Smooth muscle cell (in vitro differentiated cells): ENCODE measurements around the gene CYP11A1. TPM values are rescaled to one million over a fixed set of nuclear protein-coding genes. Genes with fewer than 3 reads are reported as not detected.

ENCODE experiments used
- DNase-seq: peaks from one replicate; lab custom pipeline; 2025; ENCODE audit not compliant: unreplicated experiment; lab: John Stamatoyannopoulos, UW
- H2AFZ ChIP-seq: fragments of 200-600 bp; sonication (generic); 2 replicates; pipeline ENCODE4 v1.6.0; 2016; ENCODE audit warnings: antibody characterized with exemption, low read depth, mild to moderate bottlenecking
- H3F3A ChIP-seq: fragments of 200-600 bp; sonication (generic); 2 replicates; pipeline ENCODE4 v1.6.0; 2017; ENCODE audit warnings: antibody characterized with exemption, low read depth
- H3K27ac ChIP-seq: fragments of 200-600 bp; sonication (generic); 2 replicates; pipeline ENCODE4 v1.5.1; 2016; ENCODE audit warnings: low read depth, mild to moderate bottlenecking
- H3K27me3 ChIP-seq: fragments of 200-600 bp; sonication (generic); 2 replicates; pipeline ENCODE4 v1.6.1; 2016; ENCODE audit warnings: low read depth, mild to moderate bottlenecking
- H3K36me3 ChIP-seq: fragments of 200-600 bp; sonication (generic); 2 replicates; pipeline ENCODE4 v1.5.1; 2016; ENCODE audit warnings: low read depth
- H3K4me1 ChIP-seq: fragments of 200-600 bp; sonication (generic); 2 replicates; pipeline ENCODE4 v1.5.1; 2016; ENCODE audit warnings: low read depth
- H3K4me2 ChIP-seq: fragments of 200-600 bp; sonication (generic); 2 replicates; pipeline ENCODE4 v1.6.0; 2016; ENCODE audit warnings: mild to moderate bottlenecking
- H3K4me3 ChIP-seq: fragments of 200-600 bp; sonication (generic); 2 replicates; pipeline ENCODE4 v1.5.1; 2016; ENCODE audit warnings: mild to moderate bottlenecking
- H3K79me2 ChIP-seq: fragments of 200-600 bp; sonication (generic); 2 replicates; pipeline ENCODE4 v1.6.0; 2016; ENCODE audit warnings: low read depth, mild to moderate bottlenecking
- H3K9ac ChIP-seq: fragments of 200-600 bp; sonication (generic); 2 replicates; pipeline ENCODE4 v1.6.0; 2016; ENCODE audit warnings: low read depth
- H3K9me3 ChIP-seq: fragments of 200-600 bp; sonication (generic); replicated peaks from 2 replicates; pipeline ENCODE4 v1.5.1; 2016; ENCODE audit warnings: low read depth
- H4K20me1 ChIP-seq: fragments of 200-600 bp; sonication (generic); 2 replicates; pipeline ENCODE4 v1.6.0; 2016; ENCODE audit warnings: low read depth
- WGBS: methylation state at CpG from one replicate; pipeline ENCODE4 v1.1.7; 2016; ENCODE audit warnings: low lambda C conversion rate; 5-methylcytosine and 5-hydroxymethylcytosine counted together
- microRNA-seq: library from miRNA; unstranded; fragments of <30 nt; microRNA quantifications from one replicate; pipeline ENCODE4, GENCODE V29; 2016; ENCODE audit warnings: borderline number of aligned reads
- polyA plus RNA-seq: library from polyadenylated mRNA; unstranded; fragments of >200 nt; fragmentation: Nextera tagmentation; extraction: Ambion mirVana; gene quantifications from 2 replicates; pipeline ENCODE4 v1.2.1, GENCODE V29; 2016
- small RNA-seq: library from RNA; depleted of rRNA; stranded (forward); fragments of <200 nt; gene quantifications from one replicate; pipeline ENCODE3, GENCODE V24; 2014
- total RNA-seq: library from RNA; depleted of rRNA; stranded (reverse); fragments of >200 nt; gene quantifications from 2 replicates; pipeline ENCODE4 v1.2.3, GENCODE V29; 2014
- TF ChIP-seq, protein P1 (sequence below): fragments of 200-600 bp; sonication (generic); IDR thresholded peaks from 2 replicates; pipeline ENCODE4 v1.5.1; 2017; ENCODE audit warnings: borderline replicate concordance, mild to moderate bottlenecking, antibody characterized with exemption; ENCODE audit not compliant: insufficient read depth, poor library complexity, severe bottlenecking

The CYP11A1 gene
- total and polyA plus RNA-seq, 2 experiments from 2014 or later, result 3.5 to 6.6 TPM

DNA sequence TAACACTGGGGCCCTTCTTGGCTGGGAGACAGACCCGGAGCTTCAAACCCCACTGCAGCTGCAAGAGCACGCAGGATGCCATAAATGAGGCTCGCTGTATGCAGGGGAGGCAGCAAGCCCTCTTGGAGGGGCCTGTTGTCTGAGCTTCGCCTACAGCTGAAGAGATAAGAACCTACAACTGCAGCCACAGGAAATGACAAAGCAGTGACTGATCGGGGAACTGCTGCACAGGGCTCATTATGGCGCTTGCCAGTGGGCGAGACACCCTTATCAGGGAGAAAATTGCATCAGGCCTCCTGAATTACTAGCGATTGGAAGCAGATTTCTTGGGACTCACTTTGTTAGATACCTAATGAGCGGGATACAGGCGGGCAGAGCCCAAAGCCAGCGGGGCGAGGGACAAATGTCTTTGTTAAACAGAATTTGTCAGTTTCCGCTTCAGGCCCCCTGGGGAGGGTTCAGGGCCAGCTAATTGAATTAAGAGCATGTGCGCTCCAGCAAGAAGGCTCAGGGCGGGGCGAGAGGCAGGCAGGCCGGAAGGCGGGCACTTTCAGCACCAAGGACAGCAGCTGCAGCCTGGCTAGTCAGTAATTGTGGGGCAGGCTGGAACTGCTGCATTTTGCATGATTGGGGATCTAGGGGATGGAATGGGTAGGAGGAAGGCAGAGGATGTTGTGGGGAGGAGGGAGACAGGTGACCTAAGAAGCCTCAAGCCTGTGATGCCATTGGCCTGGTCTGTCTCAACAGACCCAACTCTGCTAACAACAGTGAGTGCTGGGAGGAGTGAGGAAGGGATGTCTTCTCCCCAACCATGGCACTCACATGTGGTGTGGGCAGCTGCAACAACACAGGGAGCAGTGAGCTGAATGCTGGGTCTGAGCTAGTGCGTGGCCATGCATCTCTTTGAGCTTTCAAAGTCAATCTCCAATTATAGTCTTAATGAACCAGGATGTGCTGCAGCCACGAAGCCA is 76.1 kb downstream of the CYP11A1 start:
- peak overlapping the region; percentile 74 for H3K27ac ChIP-seq
- no peaks in the 10 kb centered on the region for H3K9me3 ChIP-seq
- H3K79me2 ChIP-seq, result no peaks in the 10 kb centered on the region
- no peaks in the 10 kb centered on the region for H4K20me1 ChIP-seq
- H3K4me1 ChIP-seq, result peaks cover 14% of the 10 kb centered on the region
- H3K9ac ChIP-seq, result no peak overlapping the region
- H3K4me3 ChIP-seq, result no peak overlapping the region
- H3F3A ChIP-seq, result peaks cover 23% of the 10 kb centered on the region
- H3K4me2 ChIP-seq, result peak overlapping the region; percentile 74
- DNase-seq, result peak; percentile 90
- TF ChIP-seq, protein P1, sequence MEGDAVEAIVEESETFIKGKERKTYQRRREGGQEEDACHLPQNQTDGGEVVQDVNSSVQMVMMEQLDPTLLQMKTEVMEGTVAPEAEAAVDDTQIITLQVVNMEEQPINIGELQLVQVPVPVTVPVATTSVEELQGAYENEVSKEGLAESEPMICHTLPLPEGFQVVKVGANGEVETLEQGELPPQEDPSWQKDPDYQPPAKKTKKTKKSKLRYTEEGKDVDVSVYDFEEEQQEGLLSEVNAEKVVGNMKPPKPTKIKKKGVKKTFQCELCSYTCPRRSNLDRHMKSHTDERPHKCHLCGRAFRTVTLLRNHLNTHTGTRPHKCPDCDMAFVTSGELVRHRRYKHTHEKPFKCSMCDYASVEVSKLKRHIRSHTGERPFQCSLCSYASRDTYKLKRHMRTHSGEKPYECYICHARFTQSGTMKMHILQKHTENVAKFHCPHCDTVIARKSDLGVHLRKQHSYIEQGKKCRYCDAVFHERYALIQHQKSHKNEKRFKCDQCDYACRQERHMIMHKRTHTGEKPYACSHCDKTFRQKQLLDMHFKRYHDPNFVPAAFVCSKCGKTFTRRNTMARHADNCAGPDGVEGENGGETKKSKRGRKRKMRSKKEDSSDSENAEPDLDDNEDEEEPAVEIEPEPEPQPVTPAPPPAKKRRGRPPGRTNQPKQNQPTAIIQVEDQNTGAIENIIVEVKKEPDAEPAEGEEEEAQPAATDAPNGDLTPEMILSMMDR, result no peak
- 8% methylated on average over 20 of the region's 20 CpGs for WGBS
- no peaks in the 10 kb centered on the region for H3K27me3 ChIP-seq
- H3K36me3 ChIP-seq, result no peaks in the 10 kb centered on the region
- H2AFZ ChIP-seq, result no peak overlapping the region

DNA sequence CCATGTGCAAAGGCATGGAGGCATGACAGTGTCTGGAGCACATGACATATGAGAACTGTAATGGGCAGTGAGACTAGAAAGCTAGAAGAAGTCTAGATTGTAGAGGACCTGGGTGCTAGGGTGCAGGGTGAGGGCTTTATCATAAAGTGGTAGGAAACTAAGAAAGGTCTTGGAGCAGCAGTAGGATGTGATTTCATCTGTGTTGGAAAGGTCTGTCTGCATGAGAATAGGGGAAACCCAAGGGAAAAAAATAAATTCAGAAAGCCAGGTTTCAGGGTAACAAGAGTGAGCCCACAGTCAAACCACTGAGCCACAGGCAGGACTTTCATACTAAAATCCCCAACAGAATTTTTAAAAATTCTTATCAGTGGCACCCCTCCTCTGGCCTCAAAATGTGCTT is 76.8 kb downstream of the CYP11A1 start:
- no peak overlapping the region for H3K9ac ChIP-seq
- no peak overlapping the region for H3K4me3 ChIP-seq
- peak overlapping the region; percentile 74 for H3K27ac ChIP-seq
- TF ChIP-seq, protein P1, result no peak
- H3K4me1 ChIP-seq, result peaks cover 14% of the 10 kb centered on the region
- H3K79me2 ChIP-seq, result no peaks in the 10 kb centered on the region
- H3K9me3 ChIP-seq, result no peaks in the 10 kb centered on the region
- no peaks in the 10 kb centered on the region for H3K27me3 ChIP-seq
- DNase-seq, result no peak
- H3K4me2 ChIP-seq, result peak overlapping the region; percentile 74
- no peak overlapping the region for H2AFZ ChIP-seq
- H3K36me3 ChIP-seq, result no peaks in the 10 kb centered on the region
- no peaks in the 10 kb centered on the region for H4K20me1 ChIP-seq
- peaks cover 23% of the 10 kb centered on the region for H3F3A ChIP-seq

DNA sequence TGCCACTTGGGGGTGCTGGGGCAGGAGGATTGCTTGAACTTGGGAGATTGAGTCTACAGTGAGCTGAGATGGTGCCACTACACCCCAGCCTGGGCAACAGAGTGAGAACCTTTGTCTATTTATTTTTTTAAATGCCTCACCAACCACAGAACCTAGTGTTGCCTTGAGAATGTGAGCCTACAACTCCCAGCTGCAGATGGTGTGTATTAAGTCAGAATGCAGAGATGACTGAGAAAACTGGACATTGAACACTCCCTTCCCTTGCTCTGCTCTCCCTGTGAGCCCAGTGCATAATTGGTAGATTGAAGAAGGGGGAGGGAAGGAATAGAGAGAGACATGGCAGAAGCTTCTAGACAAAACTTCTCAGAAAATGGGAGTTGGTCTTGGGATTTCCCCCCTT is 77.8 kb downstream of the CYP11A1 start:
- Histone ChIP-seq H3K27ac (peak overlapping the region; percentile 74), H3F3A (peaks cover 23% of the 10 kb centered on the region), H2AFZ (no peak overlapping the region), H3K36me3 (no peaks in the 10 kb centered on the region), H3K4me2 (peak overlapping the region; percentile 74), H4K20me1 (no peaks in the 10 kb centered on the region), H3K9ac (no peak overlapping the region), H3K4me3 (no peak overlapping the region), H3K27me3 (no peaks in the 10 kb centered on the region), H3K9me3 (no peaks in the 10 kb centered on the region), H3K79me2 (no peaks in the 10 kb centered on the region), H3K4me1 (peaks cover 14% of the 10 kb centered on the region)
- DNase-seq, result no peak
- TF ChIP-seq, protein P1, result no peak

Small RNA genes lying within 50 kb of the gene (microRNA-seq; reads per million reads assigned to microRNA genes)
- 2.3 reads per million for gene MIR6881

Small RNA genes lying within 50 kb of the gene (small RNA-seq; reads per million reads assigned to genes)
- 0.08 reads per million for gene MIR6881

Other genes with a start within 250 kb of the CYP11A1 start
- 3.8 and 5.2 TPM in 2 replicates for gene ISLR2, start 237.1 kb downstream of the CYP11A1 start, total RNA-seq
- 2.0 and 3.0 TPM in 2 replicates for gene ISLR2, start 237.1 kb downstream of the CYP11A1 start, polyA plus RNA-seq
- gene ISLR, start 193.9 kb downstream of the CYP11A1 start, total RNA-seq, result 67.3 and 119 TPM in 2 replicates
- 93.3 and 130 TPM in 2 replicates for gene ISLR, start 193.9 kb downstream of the CYP11A1 start, polyA plus RNA-seq
- gene STRA6, start 164.9 kb downstream of the CYP11A1 start, total RNA-seq, result 111 and 124 TPM in 2 replicates
- gene STRA6, start 164.9 kb downstream of the CYP11A1 start, polyA plus RNA-seq, result 237 and 253 TPM in 2 replicates
- 2.1 and 3.8 TPM in 2 replicates for gene CCDC33, start 131.3 kb downstream of the CYP11A1 start, total RNA-seq
- gene CCDC33, start 131.3 kb downstream of the CYP11A1 start, polyA plus RNA-seq, result 5.8 and 10.0 TPM in 2 replicates
- gene SEMA7A, start 66.3 kb upstream of the CYP11A1 start, total RNA-seq, result 33.7 and 44.5 TPM in 2 replicates
- 9.3 and 14.9 TPM in 2 replicates for gene SEMA7A, start 66.3 kb upstream of the CYP11A1 start, polyA plus RNA-seq
- gene UBL7, start 93.5 kb upstream of the CYP11A1 start, total RNA-seq, result 54.5 and 60.6 TPM in 2 replicates
- gene UBL7, start 93.5 kb upstream of the CYP11A1 start, polyA plus RNA-seq, result 64.4 and 64.8 TPM in 2 replicates
- 7.2 and 7.3 TPM in 2 replicates for gene ARID3B, start 173.6 kb upstream of the CYP11A1 start, total RNA-seq
- 7.7 and 17.9 TPM in 2 replicates for gene ARID3B, start 173.6 kb upstream of the CYP11A1 start, polyA plus RNA-seq
- gene CLK3, start 248.2 kb upstream of the CYP11A1 start, total RNA-seq, result 92.4 and 105 TPM in 2 replicates
- 68.8 and 72.6 TPM in 2 replicates for gene CLK3, start 248.2 kb upstream of the CYP11A1 start, polyA plus RNA-seq